ENCODE data around the gene NIPA2.

- no peak for TF ChIP-seq CHD2 (IDR thresholded peaks at IDR 0.05; ENCODE audit: low read length)
- no peak for TF ChIP-seq SUZ12 (IDR thresholded peaks at IDR 0.05; ENCODE audit: low read length)
- no peak; a peak in 1 of 4 replicates for TF ChIP-seq CTCF (IDR thresholded peaks at IDR 0.05; ENCODE audit: control extremely low read depth in 1 of 3, insufficient read depth in 1 of 3, low read depth in 1 of 3, low read length in 3 of 3)
- TF ChIP-seq SRF (IDR thresholded peaks at IDR 0.05; ENCODE audit: low read depth, low read length), result no peak
- no peak for TF ChIP-seq EP300 (IDR thresholded peaks at IDR 0.05; ENCODE audit: borderline replicate concordance in 1 of 2, low read depth in 2 of 2, low read length in 2 of 2)
- no peak for TF ChIP-seq ATF3 (IDR thresholded peaks at IDR 0.05; ENCODE audit: insufficient read depth, low read depth, low read length)
- TF ChIP-seq TAF1 (IDR thresholded peaks at IDR 0.05; ENCODE audit: low read depth, low read length), result no peak
- no peak for TF ChIP-seq POLR2AphosphoS5 (IDR thresholded peaks at IDR 0.05; ENCODE audit: low read depth, low read length)
- TF ChIP-seq KDM4A (IDR thresholded peaks at IDR 0.05; ENCODE audit: low read depth, low read length, severe bottlenecking), result no peak
- TF ChIP-seq RFX5 (IDR thresholded peaks at IDR 0.05; ENCODE audit: borderline replicate concordance, low read depth, low read length), result no peak
- TF ChIP-seq MAX (IDR thresholded peaks at IDR 0.05), result no peak
- no peak for TF ChIP-seq BRCA1 (IDR thresholded peaks at IDR 0.05; ENCODE audit: low read depth, low read length)
- TF ChIP-seq SP1 (IDR thresholded peaks at IDR 0.05; ENCODE audit: low read depth, low read length), result no peak
- TF ChIP-seq ZNF274 (IDR thresholded peaks at IDR 0.05; ENCODE audit: borderline replicate concordance, extremely low read depth, low read length), result no peak
Observed at GRCh38 chr15:22868928-22869327, 30.5 kb downstream of the NIPA2 start.

Measured in H1 (cell line).